ENCODE data around the gene ATP6V1E1.

ATP6V1E1 gene

DNA sequence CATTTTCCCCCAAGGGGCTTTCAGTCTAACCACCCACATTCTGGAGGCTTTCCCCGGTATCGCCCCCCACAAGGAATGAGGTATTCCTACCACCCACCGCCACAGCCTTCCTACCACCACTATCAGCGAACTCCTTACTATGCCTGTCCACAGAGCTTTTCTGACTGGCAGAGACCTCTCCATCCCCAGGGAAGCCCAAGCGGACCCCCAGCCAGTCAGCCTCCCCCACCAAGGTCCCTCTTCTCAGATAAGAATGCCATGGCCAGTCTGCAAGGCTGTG, 79.9 kb downstream of the ATP6V1E1 start:
- peaks cover 9% of the 10 kb centered on the region for H3K27me3 Mint-ChIP-seq
- no peaks in the 10 kb centered on the region for H3K4me1 Mint-ChIP-seq
- no peaks in the 10 kb centered on the region for H3K9me3 Mint-ChIP-seq
- DNase-seq (ENCODE audit: low spot score in 2 of 2) (no peak), ATAC-seq (replicated peaks; ENCODE audit: extremely low read depth, poor library complexity, severe bottlenecking) (no peak)
- H3K27ac Mint-ChIP-seq (ENCODE audit: low read depth), result peak overlapping the region; percentile 26
- H3K4me3 Mint-ChIP-seq, result no peak overlapping the region
- H3K36me3 Mint-ChIP-seq (ENCODE audit: insufficient read depth), result no peaks in the 10 kb centered on the region

DNA sequence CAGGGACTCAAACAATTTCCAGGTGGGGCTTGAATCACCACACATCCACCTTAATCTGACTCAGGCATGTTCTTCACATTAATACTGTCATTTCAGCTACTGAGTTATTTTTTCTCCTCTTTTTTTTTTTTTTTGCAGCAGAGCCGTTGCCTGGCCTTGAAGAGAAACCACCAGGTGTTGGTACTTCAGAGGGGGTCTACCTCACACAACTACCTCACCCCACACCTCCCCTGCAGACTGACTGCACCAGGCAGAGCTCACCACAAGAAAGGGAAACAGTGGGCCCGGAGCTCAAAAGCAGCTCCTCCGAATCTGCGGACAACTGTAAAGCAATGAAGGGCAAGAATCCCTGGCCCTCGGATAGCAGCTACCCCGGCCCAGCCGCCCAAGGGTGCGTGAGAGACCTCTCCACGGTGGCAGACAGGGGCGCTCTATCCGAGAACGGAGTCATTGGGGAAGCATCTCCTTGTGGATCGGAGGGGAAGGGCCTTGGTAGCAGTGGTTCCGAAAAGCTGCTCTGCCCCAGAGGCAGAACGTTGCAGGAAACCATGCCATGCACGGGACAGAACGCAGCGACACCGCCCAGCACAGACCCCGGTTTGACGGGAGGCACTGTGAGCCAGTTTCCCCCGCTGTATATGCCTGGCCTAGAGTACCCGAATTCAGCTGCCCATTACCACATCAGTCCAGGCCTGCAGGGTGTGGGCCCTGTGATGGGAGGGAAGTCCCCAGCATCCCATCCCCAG, 80.4 kb downstream of the ATP6V1E1 start:
- DNase-seq (ENCODE audit: low spot score in 2 of 2), result no peak
- Mint-ChIP-seq H3K27me3 (peaks cover 12% of the 10 kb centered on the region), H3K4me3 (no peak overlapping the region), H3K36me3 (ENCODE audit: insufficient read depth) (no peaks in the 10 kb centered on the region), H3K4me1 (no peaks in the 10 kb centered on the region), H3K27ac (ENCODE audit: low read depth) (no peak overlapping the region), H3K9me3 (no peaks in the 10 kb centered on the region)
- no peak for ATAC-seq (replicated peaks; ENCODE audit: extremely low read depth, poor library complexity, severe bottlenecking)

DNA sequence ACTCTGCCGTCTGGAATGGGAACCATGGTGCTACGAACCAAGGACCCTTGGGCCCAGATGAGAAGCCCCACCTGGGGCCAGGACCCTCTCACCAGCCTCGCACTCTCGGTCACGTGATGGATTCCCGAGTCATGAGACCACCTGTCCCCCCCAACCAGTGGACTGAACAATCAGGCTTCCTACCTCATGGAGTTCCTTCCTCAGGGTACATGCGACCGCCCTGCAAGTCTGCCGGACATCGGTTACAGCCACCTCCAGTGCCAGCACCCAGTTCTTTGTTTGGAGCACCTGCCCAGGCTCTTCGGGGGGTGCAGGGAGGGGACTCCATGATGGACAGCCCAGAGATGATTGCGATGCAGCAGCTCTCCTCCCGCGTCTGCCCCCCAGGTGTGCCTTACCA, 86.1 kb downstream of the ATP6V1E1 start:
- ATAC-seq (replicated peaks; ENCODE audit: extremely low read depth, poor library complexity, severe bottlenecking) (no peak), DNase-seq (ENCODE audit: low spot score in 2 of 2) (no peak)
- H3K4me3 Mint-ChIP-seq, result no peak overlapping the region
- H3K4me1 Mint-ChIP-seq, result no peaks in the 10 kb centered on the region
- peaks cover 9% of the 10 kb centered on the region for H3K27me3 Mint-ChIP-seq
- no peaks in the 10 kb centered on the region for H3K9me3 Mint-ChIP-seq
- no peak overlapping the region for H3K27ac Mint-ChIP-seq (ENCODE audit: low read depth)
- no peaks in the 10 kb centered on the region for H3K36me3 Mint-ChIP-seq (ENCODE audit: insufficient read depth)
